ENCODE measurements around the gene TMEM212.

DNA sequence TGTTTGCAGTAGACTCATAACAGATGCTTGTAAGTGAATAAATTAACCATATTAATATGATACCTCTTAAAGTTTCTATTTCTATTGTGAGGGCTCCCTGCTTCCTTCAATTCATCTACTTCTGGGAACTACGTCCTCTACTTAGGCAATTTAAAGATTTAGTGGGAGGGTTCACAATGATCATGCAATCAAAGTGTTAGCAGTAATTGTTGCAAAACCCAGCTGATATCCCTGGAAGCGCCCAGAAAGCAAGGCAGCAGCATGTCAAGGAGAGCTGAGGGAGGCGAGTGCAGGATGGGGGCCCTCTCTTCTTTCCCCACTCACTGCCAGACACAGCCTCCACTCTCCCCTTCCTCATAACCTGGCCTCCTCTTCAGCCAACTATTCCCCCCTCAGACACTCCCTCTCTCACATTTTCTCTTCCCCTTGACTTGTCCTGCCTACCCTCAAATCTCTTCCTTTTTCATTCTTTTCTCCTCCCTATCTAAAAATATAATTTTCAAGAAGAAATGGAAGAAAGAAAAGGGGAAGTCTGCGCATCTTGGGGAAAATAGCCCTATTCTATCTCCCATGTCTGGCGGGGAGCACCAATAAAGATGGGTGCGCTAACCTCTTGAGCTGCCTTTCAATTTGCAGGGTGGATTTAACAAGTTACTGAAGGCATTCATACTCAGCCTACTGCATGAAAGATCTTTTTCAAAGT is 6.6 kb downstream of the TMEM212 start:
- TF ChIP-seq POLR2A (IDR thresholded peaks at IDR 0.05; ENCODE audit: low read depth, low read length), result no peak
- no peak for TF ChIP-seq TAF1 (IDR thresholded peaks at IDR 0.05; ENCODE audit: borderline replicate concordance, low read depth, low read length)

Measured in GM12892 (cell line).